ENCODE measurements around the gene EPS8L3. TPM values are rescaled to one million over a fixed set of nuclear protein-coding genes. Genes with fewer than 3 reads are reported as not detected.

Gene EPS8L3
- total RNA-seq, 1 donor from 2014 or later, result 0.11 TPM

DNA sequence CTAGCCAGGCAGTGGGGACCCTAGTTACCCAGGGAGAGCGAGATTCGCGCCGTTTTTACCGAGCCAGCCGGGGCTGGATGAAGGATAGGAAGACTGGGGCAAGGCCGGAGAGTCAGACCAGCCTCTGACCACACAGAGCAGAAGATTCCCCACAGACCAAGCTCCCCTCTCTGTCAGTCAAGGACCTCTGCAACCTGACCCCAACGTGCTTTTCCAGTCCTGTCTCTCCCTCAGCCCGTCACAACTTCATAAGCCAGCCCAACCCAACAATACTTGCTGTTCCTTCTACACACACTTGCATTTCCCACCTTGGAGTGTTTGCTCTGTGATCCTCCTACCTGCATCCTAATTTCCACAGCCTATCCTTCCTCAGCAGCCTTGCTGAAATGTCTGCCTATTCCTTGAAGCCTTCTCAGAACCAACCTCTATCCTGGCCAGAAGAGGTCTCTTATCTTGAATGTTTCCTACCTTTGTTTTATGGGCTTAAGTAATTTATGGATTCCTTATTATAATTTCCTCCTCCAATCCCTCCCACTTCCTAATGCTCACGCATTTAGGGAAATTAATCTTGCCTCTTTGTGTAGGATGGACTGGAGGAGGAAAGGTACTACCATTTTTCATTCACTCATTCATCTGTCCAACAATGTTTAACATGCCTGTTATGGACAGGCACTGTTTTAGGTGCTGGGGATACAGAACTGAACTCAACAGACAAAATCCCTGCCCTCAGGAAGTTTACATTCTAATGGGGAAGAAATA lies 22.9 kb downstream of the EPS8L3 start, which contains the start of gene GSTM3:
Gene GSTM3 (minus strand): TSS at position 424 of the 759 bp plus-strand sequence. CDS start 751 bp downstream, outside the sequence.
- Histone ChIP-seq H3K27ac (replicated peaks) (peak within 1 kb of the TSS; percentile 80), H3K27me3 (ENCODE audit: low read depth) (no peaks in the 10 kb centered on the region), H3K9me3 (replicated peaks) (no peaks in the 10 kb centered on the region), H3K36me3 (peaks cover 23% of the 10 kb centered on the region), H3K4me1 (peaks cover 21% of the 10 kb centered on the region), H3K4me3 (peak within 1 kb of the TSS; percentile 86)
- intact Hi-C loops (cut with micrococcal nuclease), result no loop called here
- no peak for DNase-seq
- TF ChIP-seq, protein P1, sequence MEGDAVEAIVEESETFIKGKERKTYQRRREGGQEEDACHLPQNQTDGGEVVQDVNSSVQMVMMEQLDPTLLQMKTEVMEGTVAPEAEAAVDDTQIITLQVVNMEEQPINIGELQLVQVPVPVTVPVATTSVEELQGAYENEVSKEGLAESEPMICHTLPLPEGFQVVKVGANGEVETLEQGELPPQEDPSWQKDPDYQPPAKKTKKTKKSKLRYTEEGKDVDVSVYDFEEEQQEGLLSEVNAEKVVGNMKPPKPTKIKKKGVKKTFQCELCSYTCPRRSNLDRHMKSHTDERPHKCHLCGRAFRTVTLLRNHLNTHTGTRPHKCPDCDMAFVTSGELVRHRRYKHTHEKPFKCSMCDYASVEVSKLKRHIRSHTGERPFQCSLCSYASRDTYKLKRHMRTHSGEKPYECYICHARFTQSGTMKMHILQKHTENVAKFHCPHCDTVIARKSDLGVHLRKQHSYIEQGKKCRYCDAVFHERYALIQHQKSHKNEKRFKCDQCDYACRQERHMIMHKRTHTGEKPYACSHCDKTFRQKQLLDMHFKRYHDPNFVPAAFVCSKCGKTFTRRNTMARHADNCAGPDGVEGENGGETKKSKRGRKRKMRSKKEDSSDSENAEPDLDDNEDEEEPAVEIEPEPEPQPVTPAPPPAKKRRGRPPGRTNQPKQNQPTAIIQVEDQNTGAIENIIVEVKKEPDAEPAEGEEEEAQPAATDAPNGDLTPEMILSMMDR (IDR thresholded peaks at IDR 0.05; ENCODE audit: borderline replicate concordance), result no peak

DNA sequence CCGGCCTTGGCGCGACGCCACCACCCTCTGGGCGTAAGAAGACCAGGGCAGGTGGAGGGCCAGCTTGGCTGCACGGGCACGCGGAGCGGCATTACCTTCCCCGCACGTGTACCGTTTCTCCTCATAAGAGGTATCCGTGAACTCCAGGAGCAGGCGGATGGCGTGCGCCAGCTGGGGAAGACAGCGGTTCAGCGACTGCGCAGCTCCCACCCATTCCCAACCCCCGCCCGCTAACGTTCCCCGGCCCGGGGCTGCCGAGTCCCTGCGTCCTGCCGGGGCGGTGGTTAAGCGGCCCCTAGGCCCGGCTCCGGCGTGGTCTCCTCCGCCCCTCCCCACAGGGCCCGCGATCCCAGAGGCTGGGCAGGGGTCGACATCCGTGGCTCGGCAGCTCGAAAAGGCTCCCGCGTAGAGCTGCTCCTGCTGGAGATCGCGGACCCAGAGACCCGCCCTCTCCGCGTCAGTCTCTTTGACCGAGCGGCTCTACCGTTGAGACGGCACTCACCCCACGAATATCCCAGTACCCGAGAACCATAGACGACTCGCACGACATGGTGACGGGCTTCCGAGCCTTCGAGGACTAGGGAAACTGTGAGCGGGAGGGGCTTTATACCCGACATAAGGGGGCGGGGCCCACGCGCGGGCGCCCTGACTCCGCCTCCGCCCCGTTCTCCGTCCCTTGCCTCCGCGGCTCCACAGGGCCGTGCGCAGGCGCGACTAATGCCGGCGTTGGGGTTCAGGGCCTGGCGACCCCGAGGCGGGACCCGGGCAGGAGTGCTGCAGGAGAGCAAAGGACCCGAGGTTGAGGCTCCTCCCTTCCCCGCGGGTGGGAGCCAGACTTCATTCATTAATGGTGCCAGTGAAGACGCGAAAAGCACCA lies 23.7 kb downstream of the EPS8L3 start:
- H3K4me3 ChIP-seq, result peak overlapping the region; percentile 86
- intact Hi-C loops (cut with micrococcal nuclease), result no loop called here
- H3K27ac ChIP-seq (replicated peaks), result peak overlapping the region; percentile 80
- no peaks in the 10 kb centered on the region for H3K27me3 ChIP-seq (ENCODE audit: low read depth)
- TF ChIP-seq, protein P1 (IDR thresholded peaks at IDR 0.05; ENCODE audit: borderline replicate concordance), result no peak
- H3K36me3 ChIP-seq, result peaks cover 29% of the 10 kb centered on the region
- H3K9me3 ChIP-seq (replicated peaks), result no peaks in the 10 kb centered on the region
- H3K4me1 ChIP-seq, result peaks cover 21% of the 10 kb centered on the region
- DNase-seq, result peak; percentile 86

DNA sequence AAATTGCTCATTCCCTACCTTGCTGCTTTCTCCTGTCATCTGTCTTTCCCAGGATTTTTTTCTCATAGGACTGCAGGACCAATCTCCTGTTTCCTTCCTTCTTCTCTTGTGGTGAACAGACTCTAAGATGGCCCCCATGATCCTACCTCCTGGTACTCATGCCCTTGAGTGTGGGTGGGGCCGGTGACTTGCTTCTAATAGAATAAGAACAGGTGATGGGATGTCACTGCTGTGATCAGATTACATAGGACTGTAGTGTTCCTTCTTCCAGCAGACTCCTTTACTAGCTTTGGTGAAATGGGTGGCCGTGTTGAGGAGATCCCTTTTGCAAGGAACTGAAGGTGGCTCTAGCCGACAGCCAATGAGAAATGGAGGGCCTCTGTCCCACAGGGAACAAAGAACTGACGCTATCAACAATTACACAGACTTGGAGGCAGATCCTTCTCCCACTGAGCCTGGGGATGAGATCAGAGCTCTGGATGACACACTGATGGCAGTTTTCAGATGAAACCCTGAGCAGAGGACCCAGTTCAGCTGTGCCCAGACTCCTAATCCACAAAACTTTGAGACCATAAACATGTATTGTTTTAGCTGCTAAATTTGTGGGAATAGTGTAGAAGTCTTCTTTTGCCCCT lies 30.4 kb downstream of the EPS8L3 start:
- TF ChIP-seq, protein P1 (IDR thresholded peaks at IDR 0.05; ENCODE audit: borderline replicate concordance), result no peak
- Histone ChIP-seq H3K4me3 (no peak overlapping the region), H3K36me3 (peaks cover 39% of the 10 kb centered on the region), H3K27me3 (ENCODE audit: low read depth) (no peaks in the 10 kb centered on the region), H3K27ac (replicated peaks) (no peak overlapping the region), H3K4me1 (no peaks in the 10 kb centered on the region), H3K9me3 (replicated peaks) (peaks cover 4% of the 10 kb centered on the region)
- DNase-seq, result no peak
- intact Hi-C loops (cut with micrococcal nuclease), result no loop called here

DNA sequence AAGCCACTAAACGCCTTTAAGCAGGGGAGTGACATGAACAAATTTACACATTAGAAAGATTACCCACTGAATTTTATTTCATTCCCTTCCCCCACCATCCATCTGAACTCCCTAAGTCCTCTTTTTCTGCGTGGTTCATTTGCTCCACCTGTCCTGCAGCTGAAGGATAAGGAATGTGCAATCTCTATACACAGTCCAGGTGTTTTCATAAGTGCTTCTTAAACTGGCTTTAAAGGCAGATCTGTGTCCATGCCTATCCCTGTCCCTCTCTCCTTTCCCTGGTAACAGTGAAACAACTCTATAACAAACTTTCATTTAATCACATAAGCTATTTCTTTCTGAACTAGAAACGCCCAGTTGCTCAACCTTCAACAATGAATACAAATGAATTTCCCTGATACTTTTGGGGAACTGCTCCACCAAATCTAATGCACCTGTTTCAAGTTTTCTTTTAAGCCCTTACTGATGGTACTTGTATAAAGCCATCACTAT lies 31.3 kb downstream of the EPS8L3 start:
- H3K36me3 ChIP-seq, result peaks cover 32% of the 10 kb centered on the region
- H3K4me3 ChIP-seq, result no peak overlapping the region
- H3K9me3 ChIP-seq (replicated peaks), result peaks cover 4% of the 10 kb centered on the region
- DNase-seq, result no peak
- no peaks in the 10 kb centered on the region for H3K27me3 ChIP-seq (ENCODE audit: low read depth)
- H3K27ac ChIP-seq (replicated peaks), result no peak overlapping the region
- no peaks in the 10 kb centered on the region for H3K4me1 ChIP-seq
- intact Hi-C loops (cut with micrococcal nuclease), result no loop called here
- TF ChIP-seq, protein P1 (IDR thresholded peaks at IDR 0.05; ENCODE audit: borderline replicate concordance), result no peak

DNA sequence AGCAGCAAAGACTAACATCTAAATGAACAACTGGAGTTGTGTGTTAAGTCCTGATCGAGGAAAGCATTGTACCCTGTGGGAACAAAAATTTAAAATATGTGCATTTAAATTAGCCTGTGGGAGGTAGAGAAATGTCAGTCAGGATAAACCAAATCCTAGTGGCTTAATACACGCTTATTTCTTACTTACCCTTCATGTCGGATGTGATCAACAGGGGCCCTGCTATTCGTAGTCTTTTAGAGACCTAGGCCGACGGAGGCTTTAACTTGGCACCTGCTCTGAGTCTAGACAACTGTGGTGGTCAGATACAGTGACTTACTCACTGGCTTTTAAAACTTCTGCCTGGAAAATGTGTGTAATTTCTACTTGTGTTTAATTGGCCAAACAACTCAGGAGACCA lies 33.1 kb downstream of the EPS8L3 start:
- H3K36me3 ChIP-seq, result peaks cover 15% of the 10 kb centered on the region
- H3K4me1 ChIP-seq, result no peaks in the 10 kb centered on the region
- no peaks in the 10 kb centered on the region for H3K27me3 ChIP-seq (ENCODE audit: low read depth)
- TF ChIP-seq, protein P1 (IDR thresholded peaks at IDR 0.05; ENCODE audit: borderline replicate concordance), result no peak
- intact Hi-C loops (cut with micrococcal nuclease), result no loop called here
- peaks cover 4% of the 10 kb centered on the region for H3K9me3 ChIP-seq (replicated peaks)
- H3K27ac ChIP-seq (replicated peaks), result no peak overlapping the region
- no peak for DNase-seq
- H3K4me3 ChIP-seq, result no peak overlapping the region
